ENCODE data around the gene LRRC26. TPM values are rescaled to one million over a fixed set of nuclear protein-coding genes. Genes with fewer than 3 reads are reported as not detected.

LRRC26 gene
- total RNA-seq, 1 experiment from 2014 or later, result 2.4 TPM

- peak overlapping the region; percentile 89 for H3K27ac ChIP-seq (ENCODE audit: low read depth, low read length)
- RAD21 ChIA-PET (ENCODE audit: low non-redundant PET in 1 of 2, low total read pairs in 2 of 2, uncharacterized antibody in 2 of 2, unreplicated experiment in 2 of 2), result interaction anchor here in 1 of 2 experiments (0.6 to 1.0 kb wide), 3 partner anchors 21 to 106 kb away, joined by 3 read pairs; partner anchors contain the start of gene RNF224
- intact Hi-C loops (cut with micrococcal nuclease), result no loop called here
- H3K4me3 ChIP-seq (replicated peaks in 1 of 2; ENCODE audit: low read depth in 1 of 2, low read length in 2 of 2), result peak overlapping the region; percentile 85 to 94; a peak in 3 of 4 replicates
- peaks cover 31% of the 10 kb centered on the region for H3K79me2 ChIP-seq (ENCODE audit: insufficient read depth, low read length)
- peak overlapping the region; percentile 86 for H3K4me2 ChIP-seq (ENCODE audit: low read length)
- no peaks in the 10 kb centered on the region for H3K9me3 ChIP-seq (ENCODE audit: control insufficient read depth in 1 of 2, insufficient read depth in 1 of 2, low read depth in 1 of 2, low read length in 2 of 2)
- no peak for TF ChIP-seq TCF7L2 (IDR thresholded peaks at IDR 0.05; ENCODE audit: borderline replicate concordance, extremely low read depth, insufficient read depth, insufficient read length)
- TF ChIP-seq CBX3 (IDR thresholded peaks at IDR 0.05; ENCODE audit: low read depth), result no peak
- no peak for TF ChIP-seq RAD21 (IDR thresholded peaks at IDR 0.05; ENCODE audit: low read depth)
- no peak for TF ChIP-seq YY1 (IDR thresholded peaks at IDR 0.05; ENCODE audit: extremely low read depth, insufficient replicate concordance, low read depth, low read length)
- ATAC-seq (no peak), DNase-seq (ENCODE audit: low read depth, low spot score) (no peak)
- H3K4me1 ChIP-seq (ENCODE audit: control insufficient read depth in 1 of 2, insufficient read depth in 2 of 2, low read length in 2 of 2), result peaks cover 28 to 42% of the 10 kb centered on the region in 2 experiments
- no TSS peak for BruUV-seq (replicated peaks)
- no peaks in the 10 kb centered on the region for H3K36me3 ChIP-seq (ENCODE audit: control insufficient read depth in 1 of 2, insufficient read depth in 2 of 2, low read length in 2 of 2)
- H3K9ac ChIP-seq (ENCODE audit: low read length), result 0 out of 2 replicates have a peak overlapping the region, but pooled peaks have one; percentile 97
- H2AFZ ChIP-seq (ENCODE audit: low read depth, low read length, poor library complexity, severe bottlenecking), result no peak overlapping the region
- no peaks in the 10 kb centered on the region for H3K27me3 ChIP-seq (ENCODE audit: insufficient read depth, low read length)
- H4K20me1 ChIP-seq (ENCODE audit: insufficient read depth), result 0 out of 2 replicates have a peak, but pooled peaks cover 3% of the 10 kb centered on the region
- H3K9me2 ChIP-seq (ENCODE audit: insufficient read depth), result no peaks in the 10 kb centered on the region
- CTCF ChIA-PET, result interaction anchor here (0.9 to 3.3 kb wide), 5 partner anchors 20 to 106 kb away, joined by 3 to 21 read pairs (median 8); partner anchors contain the start of gene RNF224
- POLR2A ChIA-PET, result interaction anchor here (0.9 to 1.6 kb wide), 5 partner anchors 20 to 97 kb away, joined by 3 to 20 read pairs (median 4); partner anchors contain the start of genes MAN1B1, RNF224 and TPRN
Measured at GRCh38 chr9:137130176-137130755, 39.6 kb downstream of the LRRC26 start.

- Histone ChIP-seq H3K79me2 (ENCODE audit: insufficient read depth, low read length) (peaks cover 31% of the 10 kb centered on the region), H4K20me1 (ENCODE audit: insufficient read depth) (0 out of 2 replicates have a peak, but pooled peaks cover 3% of the 10 kb centered on the region), H3K27ac (ENCODE audit: low read depth, low read length) (peak overlapping the region; percentile 89), H3K9ac (ENCODE audit: low read length) (peak overlapping the region; percentile 97), H3K9me3 (ENCODE audit: control insufficient read depth in 1 of 2, insufficient read depth in 1 of 2, low read depth in 1 of 2, low read length in 2 of 2) (no peaks in the 10 kb centered on the region), H3K27me3 (ENCODE audit: insufficient read depth, low read length) (no peaks in the 10 kb centered on the region), H3K9me2 (ENCODE audit: insufficient read depth) (no peaks in the 10 kb centered on the region), H3K4me3 (replicated peaks in 1 of 2; ENCODE audit: low read depth in 1 of 2, low read length in 2 of 2) (peak overlapping the region; percentile 85 to 94), H3K4me2 (ENCODE audit: low read length) (peak overlapping the region; percentile 86), H3K36me3 (ENCODE audit: control insufficient read depth in 1 of 2, insufficient read depth in 2 of 2, low read length in 2 of 2) (no peaks in the 10 kb centered on the region), H2AFZ (ENCODE audit: low read depth, low read length, poor library complexity, severe bottlenecking) (no peak overlapping the region), H3K4me1 (ENCODE audit: control insufficient read depth in 1 of 2, insufficient read depth in 2 of 2, low read length in 2 of 2) (peaks cover 22 to 37% of the 10 kb centered on the region in 2 experiments)
- intact Hi-C loops (cut with micrococcal nuclease), result no loop called here
- DNase-seq (ENCODE audit: low read depth, low spot score) (peak; percentile 81), ATAC-seq (peak; percentile 97)
- ChIA-PET RAD21 (ENCODE audit: low non-redundant PET in 1 of 2, low total read pairs in 2 of 2, uncharacterized antibody in 2 of 2, unreplicated experiment in 2 of 2) (interaction anchor here in 1 of 2 experiments (1.0 kb wide), 2 partner anchors 97 to 107 kb away, joined by 3 read pairs; partner anchors contain the start of gene RNF224), POLR2A (interaction anchor here (0.8 to 1.6 kb wide), 7 partner anchors 21 to 111 kb away, joined by 3 to 20 read pairs (median 4); partner anchors contain the start of genes MAN1B1, RNF224 and TPRN), CTCF (interaction anchor here (0.9 to 3.3 kb wide), 5 partner anchors 21 to 107 kb away, joined by 3 to 21 read pairs (median 8); partner anchors contain the start of gene RNF224)
- BruUV-seq (replicated peaks), result no TSS peak
- peak; percentile 96 for TF ChIP-seq POLR2AphosphoS5 (IDR thresholded peaks at IDR 0.05; ENCODE audit: low read depth, low read length)
- TF ChIP-seq ZBTB33 (IDR thresholded peaks at IDR 0.05; ENCODE audit: extremely low read depth, insufficient replicate concordance, low read length), result peak; percentile 31
- peak; percentile 93 for TF ChIP-seq YY1 (IDR thresholded peaks at IDR 0.05; ENCODE audit: extremely low read depth, insufficient replicate concordance, low read depth, low read length)
- TF ChIP-seq ELF1 (IDR thresholded peaks at IDR 0.05; ENCODE audit: borderline replicate concordance, low read depth), result no peak
- peak; percentile 91 for TF ChIP-seq MAX (IDR thresholded peaks at IDR 0.05)
- peak; percentile 47 for TF ChIP-seq TCF7L2 (IDR thresholded peaks at IDR 0.05; ENCODE audit: borderline replicate concordance, extremely low read depth, insufficient read depth, insufficient read length)
- peak; percentile 67 for TF ChIP-seq POLR2A (IDR thresholded peaks at IDR 0.05; ENCODE audit: borderline replicate concordance, extremely low read depth, insufficient read depth, insufficient read length)
- peak; percentile 79; the same call in 1 of the 2 replicates for TF ChIP-seq ZFX (IDR thresholded peaks at IDR 0.05)
- no peak for TF ChIP-seq CTCF (IDR thresholded peaks at IDR 0.05 in 2 of 3, conservative IDR thresholded peaks at IDR 0.05 in 1 of 3; ENCODE audit: borderline replicate concordance in 1 of 3, insufficient read depth in 1 of 3, low read depth in 2 of 3, low read length in 2 of 3)
Measured at GRCh38 chr9:137129456-137130175, 40.2 kb downstream of the LRRC26 start.

Measured in HCT116 (cell line).